ENCODE measurements around the gene EIF4H.
A peak's percentile ranks its signal among the peaks of the same experiment; 100 is the strongest.

Gene EIF4H

GRCh38 chr7:74228951-74229900 lies 55.1 kb downstream of the EIF4H start:
- DNase-seq, result peak; percentile 22

GRCh38 chr7:74230446-74231231 lies 56.5 kb downstream of the EIF4H start:
- peak; percentile 87 for DNase-seq

DNA sequence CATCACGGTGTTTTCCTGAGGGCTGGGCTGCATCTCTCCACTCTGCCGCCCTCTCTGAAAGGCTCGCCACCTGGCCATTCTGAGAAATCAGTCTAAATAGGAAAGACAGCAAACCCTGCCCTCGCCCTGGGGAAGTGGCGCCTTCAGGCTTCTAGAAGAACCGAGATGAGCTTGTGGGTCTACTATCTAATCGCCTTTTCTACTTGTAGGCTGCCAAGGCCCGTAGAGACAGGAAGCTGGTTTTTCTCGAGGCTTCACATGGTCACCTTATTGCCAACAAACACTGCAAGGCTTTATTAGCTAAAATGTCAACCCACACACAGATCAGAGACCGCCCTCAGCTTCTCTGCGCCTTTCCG lies 57.1 kb downstream of the EIF4H start:
- DNase-seq, result no peak

DNA sequence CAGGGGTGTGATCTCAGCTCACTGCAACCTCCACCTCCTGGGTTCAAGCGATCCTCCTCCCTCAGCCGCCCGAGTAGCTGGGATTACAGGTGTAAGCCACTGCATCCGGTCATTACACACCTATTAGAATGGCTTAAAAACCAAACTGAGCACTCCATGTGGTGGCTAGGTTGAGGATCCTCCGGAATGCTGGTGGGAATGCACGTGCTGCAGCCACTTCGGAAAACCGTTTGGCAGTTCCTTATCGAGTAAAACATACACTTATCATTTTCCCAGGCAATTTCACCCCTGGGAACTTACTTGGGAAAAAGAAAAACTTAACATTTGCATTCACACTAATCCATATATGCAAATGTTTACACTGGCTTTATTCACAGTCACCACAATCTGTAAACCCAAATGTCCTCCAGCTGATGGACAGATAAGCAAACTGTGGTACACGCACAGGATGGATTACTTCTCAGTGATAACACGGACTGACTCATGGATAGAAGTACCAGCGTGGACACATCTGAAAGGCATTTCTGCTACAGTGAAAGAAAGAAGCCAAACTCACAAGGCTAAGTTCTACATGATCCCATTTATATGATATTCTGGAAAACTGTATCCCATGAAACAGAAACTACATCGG lies 59.6 kb downstream of the EIF4H start:
- no peak for DNase-seq

- DNase-seq, result no peak
Measured at GRCh38 chr7:74235518-74236268, 61.5 kb downstream of the EIF4H start.

- no peak for DNase-seq
Measured at GRCh38 chr7:74236284-74236683, 62.1 kb downstream of the EIF4H start.

- no peak for DNase-seq
Measured at GRCh38 chr7:74240482-74240881, 66.3 kb downstream of the EIF4H start.

DNA sequence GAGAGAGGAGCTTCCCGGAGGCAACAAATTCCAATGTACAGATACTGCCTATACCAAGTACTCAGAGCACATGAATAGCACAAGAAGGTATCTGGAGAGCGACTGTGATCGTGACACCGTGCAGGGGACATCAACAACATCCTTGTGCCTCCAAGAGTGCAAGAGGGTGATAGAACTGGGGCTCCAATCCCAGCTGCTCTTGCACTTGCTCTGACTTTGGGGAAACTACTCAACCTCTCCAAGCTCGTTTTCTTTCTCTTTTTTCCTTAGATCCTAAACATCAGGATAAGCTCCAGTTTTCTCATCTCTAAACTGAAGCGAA lies 67.9 kb downstream of the EIF4H start:
- DNase-seq, result no peak

DNA sequence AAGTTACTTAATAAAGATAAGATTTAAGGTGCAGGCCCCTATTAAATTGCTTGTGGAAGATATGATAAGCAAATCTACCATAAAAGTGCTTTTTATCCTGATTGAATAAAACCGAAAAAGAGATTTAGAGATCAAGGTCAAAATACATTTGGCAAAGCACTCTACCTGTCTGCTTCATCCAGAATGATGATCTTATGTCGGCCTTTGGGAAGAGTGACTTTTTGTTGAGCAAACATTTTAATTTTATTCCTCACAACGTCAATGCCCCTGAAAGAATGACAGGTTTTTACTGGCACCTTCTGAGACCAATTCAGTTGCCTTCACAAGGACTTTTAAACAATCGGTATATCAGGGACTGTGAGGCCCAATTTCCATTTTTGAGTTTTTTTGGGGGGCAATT lies 72.3 kb downstream of the EIF4H start:
- DNase-seq, result no peak

All from GF-D8 (cell line).